ENCODE measurements around the gene GPR152. TPM values are rescaled to one million over a fixed set of nuclear protein-coding genes. Genes with fewer than 3 reads are reported as not detected.

The GPR152 gene
- polyA plus RNA-seq, 2 of the 4 experiments (the other 2 are of a cell fraction), result not detected

GRCh38 chr11:67450796-67451657 is 1.5 kb downstream of the GPR152 start:
- Histone ChIP-seq H3K9me3 (no peaks in the 10 kb centered on the region), H3K27ac (no peak overlapping the region), H3K4me1 (no peaks in the 10 kb centered on the region), H3K4me2 (no peak overlapping the region), H3K4me3 (no peak overlapping the region)
- DNase-seq (ENCODE audit: low read depth in 1 of 2, low spot score in 1 of 2) (no peak), FAIRE-seq (no peak), ATAC-seq (peak in 1 of 2 experiments; percentile 9; a peak in 1 of 6 replicates)
- CTCF ChIA-PET, result interaction anchor here (0.6 to 2.5 kb wide), 7 partner anchors 10 to 68 kb away, joined by 3 to 12 read pairs (median 4); no protein-coding TSS in a partner anchor
- WGBS (ENCODE audit: missing lambda C conversion rate), result 87% methylated on average over 25 of the region's 25 CpGs
- POLR2A ChIA-PET, result no interaction called here
- TF ChIP-seq JUN (IDR thresholded peaks at IDR 0.05) (no peak), MAFK (IDR thresholded peaks at IDR 0.05; ENCODE audit: partially characterized antibody) (no peak), PHF8 (IDR thresholded peaks at IDR 0.05; ENCODE audit: borderline replicate concordance, low read depth) (no peak), EHF (CRISPR knock-in tag; IDR thresholded peaks at IDR 0.05) (no peak), PBX3 (IDR thresholded peaks at IDR 0.05) (no peak)

GRCh38 chr11:67449116-67449844 is 3.2 kb downstream of the GPR152 start:
- no peak for ATAC-seq
- no peak overlapping the region for H3K4me2 ChIP-seq
- H3K9me3 ChIP-seq, result no peaks in the 10 kb centered on the region
- H3K4me3 ChIP-seq, result no peak overlapping the region
- POLR2A ChIA-PET, result no interaction called here
- CTCF ChIA-PET, result interaction anchor here (0.6 to 2.1 kb wide), 5 partner anchors 10 to 1738 kb away, joined by 3 to 11 read pairs (median 3); no protein-coding TSS in a partner anchor
- H3K4me1 ChIP-seq, result peaks cover 4% of the 10 kb centered on the region; the same call in 2 of the 3 replicates
- TF ChIP-seq TP53 (CRISPR knock-in tag; IDR thresholded peaks at IDR 0.05), result no peak
- TF ChIP-seq ZNF302 (CRISPR knock-in tag; IDR thresholded peaks at IDR 0.05), result no peak
- TF ChIP-seq MAFK (IDR thresholded peaks at IDR 0.05; ENCODE audit: partially characterized antibody), result peak; percentile 71
- 81% methylated on average over 9 of the region's 9 CpGs for WGBS (ENCODE audit: missing lambda C conversion rate)
- no peak for FAIRE-seq
- DNase-seq (ENCODE audit: low read depth in 1 of 2, low spot score in 1 of 2), result no peak
- H3K27ac ChIP-seq, result no peak overlapping the region

GRCh38 chr11:67448220-67448609 is 4.3 kb downstream of the GPR152 start:
- Histone ChIP-seq H3K9me3 (no peaks in the 10 kb centered on the region), H3K4me3 (no peak overlapping the region), H3K27ac (no peak overlapping the region), H3K4me2 (no peak overlapping the region), H3K4me1 (peaks cover 8% of the 10 kb centered on the region; the same call in 2 of the 3 replicates)
- ATAC-seq (no peak), DNase-seq (ENCODE audit: low read depth in 1 of 2, low spot score in 1 of 2) (no peak), FAIRE-seq (no peak)
- no peak for TF ChIP-seq EHF (CRISPR knock-in tag; IDR thresholded peaks at IDR 0.05)
- TF ChIP-seq HEYL (CRISPR knock-in tag; IDR thresholded peaks at IDR 0.05), result no peak
- TF ChIP-seq SREBF2 (IDR thresholded peaks at IDR 0.05), result no peak
- no peak for TF ChIP-seq EP300 (IDR thresholded peaks at IDR 0.05)
- TF ChIP-seq TFCP2L1 (CRISPR knock-in tag; IDR thresholded peaks at IDR 0.05), result no peak
- TF ChIP-seq USF2 (IDR thresholded peaks at IDR 0.05), result no peak
- TF ChIP-seq TP53 (CRISPR knock-in tag; IDR thresholded peaks at IDR 0.05), result no peak
- no peak for TF ChIP-seq SMC3 (IDR thresholded peaks at IDR 0.05)
- no peak for TF ChIP-seq ZNF302 (CRISPR knock-in tag; IDR thresholded peaks at IDR 0.05)
- no peak for TF ChIP-seq CHD2 (IDR thresholded peaks at IDR 0.05; ENCODE audit: low read length, partially characterized antibody)
- TF ChIP-seq HOXB5 (CRISPR knock-in tag; IDR thresholded peaks at IDR 0.05), result no peak
- no peak for TF ChIP-seq BHLHE40 (IDR thresholded peaks at IDR 0.05; ENCODE audit: low read depth, low read length)
- TF ChIP-seq ZSCAN20 (CRISPR knock-in tag; IDR thresholded peaks at IDR 0.05), result no peak
- TF ChIP-seq HES2 (IDR thresholded peaks at IDR 0.05), result no peak
- TF ChIP-seq CBX2 (IDR thresholded peaks at IDR 0.05; ENCODE audit: borderline replicate concordance, low read depth), result no peak
- TF ChIP-seq ZC3H11A (IDR thresholded peaks at IDR 0.05), result no peak
- ChIA-PET CTCF (interaction anchor here (2.1 kb wide), 1 partner anchor 11 kb away, joined by 11 read pairs; no protein-coding TSS in a partner anchor), POLR2A (no interaction called here)
- 82% methylated on average over 7 of the region's 7 CpGs for WGBS (ENCODE audit: missing lambda C conversion rate)

Measured in A549 (cell line).